SK-N-SH treated with all-trans-retinoic acid at 6 μM for 48 hours (cell line): ENCODE measurements around the gene CTNNAL1.

ENCODE experiments used
- ARNTL ChIP-seq: fragments of 450-650 bp; formaldehyde crosslinking; IDR thresholded peaks from 2 replicates; pipeline ENCODE4 v1.5.0; 2020; ENCODE audit warnings: low read depth, mild to moderate bottlenecking, moderate library complexity, borderline replicate concordance
- BACH2 ChIP-seq: fragments of 250-450 bp; sonication (Bioruptor Pico); IDR thresholded peaks from 2 replicates; pipeline ENCODE4 v1.9.0; 2021; ENCODE audit warnings: mild to moderate bottlenecking, borderline replicate concordance
- CSDC2 ChIP-seq: fragments of 250-450 bp; sonication (Bioruptor Pico); IDR thresholded peaks from 2 replicates; pipeline ENCODE4 v1.5.0; 2020; ENCODE audit warnings: mild to moderate bottlenecking, moderate library complexity
- GLIS3 ChIP-seq: fragments of 250-450 bp; sonication (Bioruptor Pico); IDR thresholded peaks from 2 replicates; pipeline ENCODE4 v1.5.0; 2020; ENCODE audit warnings: mild to moderate bottlenecking, moderate library complexity
- ISL1 ChIP-seq: fragments of 250-450 bp; sonication (Bioruptor Pico); IDR thresholded peaks from 2 replicates; pipeline ENCODE4 v2.1.2; 2022; ENCODE audit warnings: mild to moderate bottlenecking, moderate library complexity
- OSR1 ChIP-seq: fragments of 250-450 bp; sonication (Bioruptor Pico); IDR thresholded peaks from 2 replicates; pipeline ENCODE4 v1.8.0; 2022; ENCODE audit warnings: moderate library complexity, mild to moderate bottlenecking, inconsistent platforms
- PPARA ChIP-seq: fragments of 250-450 bp; sonication (Bioruptor Pico); IDR thresholded peaks from 2 replicates; pipeline ENCODE4 v1.5.0; 2020; ENCODE audit warnings: mild to moderate bottlenecking, borderline replicate concordance
- TCF4 ChIP-seq: fragments of 250-450 bp; sonication (Bioruptor Pico); IDR thresholded peaks from 2 replicates; pipeline ENCODE4 v1.8.0; 2021; ENCODE audit warnings: mild to moderate bottlenecking, moderate library complexity, borderline replicate concordance
- ZC3H10 ChIP-seq: fragments of 250-450 bp; sonication (Bioruptor Pico); IDR thresholded peaks from 2 replicates; pipeline ENCODE4 v1.5.1; 2021; ENCODE audit warnings: mild to moderate bottlenecking, moderate library complexity
- ZNF70 ChIP-seq: fragments of 450-650 bp; formaldehyde crosslinking; IDR thresholded peaks from 2 replicates; pipeline ENCODE4 v1.5.0; 2020; ENCODE audit warnings: mild to moderate bottlenecking, moderate library complexity
- TF ChIP-seq, protein P1 (sequence below): fragments of 250-450 bp; sonication (Bioruptor Pico); IDR thresholded peaks from 2 replicates; pipeline ENCODE4 v1.5.1; 2021; ENCODE audit warnings: mild to moderate bottlenecking, moderate library complexity
- TF ChIP-seq, protein P2 (sequence below): fragments of 250-450 bp; sonication (Bioruptor Pico); IDR thresholded peaks from 2 replicates; pipeline ENCODE4 v1.8.0; 2020; ENCODE audit warnings: mild to moderate bottlenecking, moderate library complexity, borderline replicate concordance
- TF ChIP-seq, protein P3 (sequence below): fragments of 250-450 bp; sonication (Bioruptor Pico); IDR thresholded peaks from 2 replicates; pipeline ENCODE4 v1.5.1; 2020; ENCODE audit warnings: low read depth, mild to moderate bottlenecking, moderate library complexity
- TF ChIP-seq, protein P4 (sequence below): fragments of 250-450 bp; sonication (Bioruptor Pico); IDR thresholded peaks from 2 replicates; pipeline ENCODE4 v1.8.0; 2021; ENCODE audit warnings: low read depth, mild to moderate bottlenecking, moderate library complexity, borderline replicate concordance

DNA sequence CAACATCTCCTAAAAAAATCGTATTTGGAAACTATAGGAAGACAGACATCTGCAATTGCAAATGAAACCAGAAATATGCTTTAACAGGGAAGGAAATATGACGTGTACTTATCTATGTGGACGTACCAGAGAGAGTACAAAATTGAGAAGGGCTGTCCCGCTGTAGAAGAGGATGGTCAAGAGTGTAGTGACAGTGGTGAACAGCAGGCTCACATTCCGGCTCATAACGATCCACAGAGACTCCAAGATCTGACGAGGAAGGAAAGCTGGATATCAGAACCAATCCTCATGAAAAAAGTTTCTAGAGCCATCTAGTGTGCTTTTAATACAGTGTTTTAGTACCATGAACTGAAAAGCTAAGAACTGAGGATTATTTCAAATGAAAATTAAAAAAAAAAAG is 37.1 kb upstream of the CTNNAL1 start:
- no peak for TF ChIP-seq ZC3H10 (CRISPR knock-in tag)
- TF ChIP-seq, protein P1, sequence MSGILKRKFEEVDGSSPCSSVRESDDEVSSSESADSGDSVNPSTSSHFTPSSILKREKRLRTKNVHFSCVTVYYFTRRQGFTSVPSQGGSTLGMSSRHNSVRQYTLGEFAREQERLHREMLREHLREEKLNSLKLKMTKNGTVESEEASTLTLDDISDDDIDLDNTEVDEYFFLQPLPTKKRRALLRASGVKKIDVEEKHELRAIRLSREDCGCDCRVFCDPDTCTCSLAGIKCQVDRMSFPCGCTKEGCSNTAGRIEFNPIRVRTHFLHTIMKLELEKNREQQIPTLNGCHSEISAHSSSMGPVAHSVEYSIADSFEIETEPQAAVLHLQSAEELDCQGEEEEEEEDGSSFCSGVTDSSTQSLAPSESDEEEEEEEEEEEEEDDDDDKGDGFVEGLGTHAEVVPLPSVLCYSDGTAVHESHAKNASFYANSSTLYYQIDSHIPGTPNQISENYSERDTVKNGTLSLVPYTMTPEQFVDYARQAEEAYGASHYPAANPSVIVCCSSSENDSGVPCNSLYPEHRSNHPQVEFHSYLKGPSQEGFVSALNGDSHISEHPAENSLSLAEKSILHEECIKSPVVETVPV (CRISPR knock-in tag) = no peak
- TF ChIP-seq CSDC2 = no peak
- no peak for TF ChIP-seq ZNF70
- TF ChIP-seq OSR1 (CRISPR knock-in tag) = no peak
- no peak for TF ChIP-seq BACH2
- no peak for TF ChIP-seq PPARA
- TF ChIP-seq, protein P2, sequence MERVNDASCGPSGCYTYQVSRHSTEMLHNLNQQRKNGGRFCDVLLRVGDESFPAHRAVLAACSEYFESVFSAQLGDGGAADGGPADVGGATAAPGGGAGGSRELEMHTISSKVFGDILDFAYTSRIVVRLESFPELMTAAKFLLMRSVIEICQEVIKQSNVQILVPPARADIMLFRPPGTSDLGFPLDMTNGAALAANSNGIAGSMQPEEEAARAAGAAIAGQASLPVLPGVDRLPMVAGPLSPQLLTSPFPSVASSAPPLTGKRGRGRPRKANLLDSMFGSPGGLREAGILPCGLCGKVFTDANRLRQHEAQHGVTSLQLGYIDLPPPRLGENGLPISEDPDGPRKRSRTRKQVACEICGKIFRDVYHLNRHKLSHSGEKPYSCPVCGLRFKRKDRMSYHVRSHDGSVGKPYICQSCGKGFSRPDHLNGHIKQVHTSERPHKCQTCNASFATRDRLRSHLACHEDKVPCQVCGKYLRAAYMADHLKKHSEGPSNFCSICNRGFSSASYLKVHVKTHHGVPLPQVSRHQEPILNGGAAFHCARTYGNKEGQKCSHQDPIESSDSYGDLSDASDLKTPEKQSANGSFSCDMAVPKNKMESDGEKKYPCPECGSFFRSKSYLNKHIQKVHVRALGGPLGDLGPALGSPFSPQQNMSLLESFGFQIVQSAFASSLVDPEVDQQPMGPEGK (CRISPR knock-in tag) = no peak
- no peak for TF ChIP-seq GLIS3 (CRISPR knock-in tag)
- TF ChIP-seq, protein P3, sequence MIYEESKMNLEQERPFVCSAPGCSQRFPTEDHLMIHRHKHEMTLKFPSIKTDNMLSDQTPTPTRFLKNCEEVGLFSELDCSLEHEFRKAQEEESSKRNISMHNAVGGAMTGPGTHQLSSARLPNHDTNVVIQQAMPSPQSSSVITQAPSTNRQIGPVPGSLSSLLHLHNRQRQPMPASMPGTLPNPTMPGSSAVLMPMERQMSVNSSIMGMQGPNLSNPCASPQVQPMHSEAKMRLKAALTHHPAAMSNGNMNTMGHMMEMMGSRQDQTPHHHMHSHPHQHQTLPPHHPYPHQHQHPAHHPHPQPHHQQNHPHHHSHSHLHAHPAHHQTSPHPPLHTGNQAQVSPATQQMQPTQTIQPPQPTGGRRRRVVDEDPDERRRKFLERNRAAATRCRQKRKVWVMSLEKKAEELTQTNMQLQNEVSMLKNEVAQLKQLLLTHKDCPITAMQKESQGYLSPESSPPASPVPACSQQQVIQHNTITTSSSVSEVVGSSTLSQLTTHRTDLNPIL (CRISPR knock-in tag) = no peak
- no peak for TF ChIP-seq ISL1 (CRISPR knock-in tag)
- no peak for TF ChIP-seq ARNTL (CRISPR knock-in tag)
- TF ChIP-seq TCF4 = no peak
- TF ChIP-seq, protein P4, sequence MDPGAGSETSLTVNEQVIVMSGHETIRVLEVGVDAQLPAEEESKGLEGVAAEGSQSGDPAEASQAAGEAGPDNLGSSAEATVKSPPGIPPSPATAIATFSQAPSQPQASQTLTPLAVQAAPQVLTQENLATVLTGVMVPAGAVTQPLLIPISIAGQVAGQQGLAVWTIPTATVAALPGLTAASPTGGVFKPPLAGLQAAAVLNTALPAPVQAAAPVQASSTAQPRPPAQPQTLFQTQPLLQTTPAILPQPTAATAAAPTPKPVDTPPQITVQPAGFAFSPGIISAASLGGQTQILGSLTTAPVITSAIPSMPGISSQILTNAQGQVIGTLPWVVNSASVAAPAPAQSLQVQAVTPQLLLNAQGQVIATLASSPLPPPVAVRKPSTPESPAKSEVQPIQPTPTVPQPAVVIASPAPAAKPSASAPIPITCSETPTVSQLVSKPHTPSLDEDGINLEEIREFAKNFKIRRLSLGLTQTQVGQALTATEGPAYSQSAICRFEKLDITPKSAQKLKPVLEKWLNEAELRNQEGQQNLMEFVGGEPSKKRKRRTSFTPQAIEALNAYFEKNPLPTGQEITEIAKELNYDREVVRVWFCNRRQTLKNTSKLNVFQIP (CRISPR knock-in tag) = no peak
